Hepatocyte (in vitro differentiated cells): ENCODE results near the gene BBS9. TPM values are rescaled to one million over a fixed set of nuclear protein-coding genes. Genes with fewer than 3 reads are reported as not detected.

Source experiments
- DNase-seq: peaks from one replicate; pipeline ENCODE4 v3.0.0-alpha.2; 2016; ENCODE audit warnings: low spot score
- H2AFZ ChIP-seq: fragments of 200-600 bp; sonication (generic); 2 replicates; pipeline ENCODE4 v1.6.0; 2016; ENCODE audit warnings: antibody characterized with exemption, mild to moderate bottlenecking
- H3K27ac ChIP-seq: fragments of 200-600 bp; sonication (generic); 2 replicates; pipeline ENCODE4 v1.5.1; 2016; ENCODE audit warnings: mild to moderate bottlenecking
- H3K27me3 ChIP-seq: fragments of 200-600 bp; sonication (generic); 2 replicates; pipeline ENCODE4 v1.6.1; 2016
- H3K36me3 ChIP-seq: fragments of 200-600 bp; sonication (generic); replicated peaks from 2 replicates; pipeline ENCODE4 v1.5.1; 2016; ENCODE audit warnings: low read depth; ENCODE audit not compliant: insufficient read depth
- H3K4me1 ChIP-seq: fragments of 200-600 bp; sonication (generic); 2 replicates; pipeline ENCODE4 v1.5.1; 2016; ENCODE audit warnings: mild to moderate bottlenecking, moderate library complexity; ENCODE audit not compliant: insufficient read depth
- H3K4me2 ChIP-seq: fragments of 200-600 bp; sonication (generic); 2 replicates; pipeline ENCODE4 v1.6.0; 2016
- H3K4me3 ChIP-seq: fragments of 200-600 bp; sonication (generic); 2 replicates; pipeline ENCODE4 v1.5.1; 2016; ENCODE audit warnings: mild to moderate bottlenecking
- H3K79me2 ChIP-seq: fragments of 200-600 bp; sonication (generic); 2 replicates; pipeline ENCODE4 v1.6.0; 2017; ENCODE audit warnings: mild to moderate bottlenecking
- H3K9me2 ChIP-seq: fragments of 200-600 bp; sonication (generic); replicated peaks from 2 replicates; pipeline ENCODE4 v1.6.0; 2017; ENCODE audit warnings: mild to moderate bottlenecking; ENCODE audit not compliant: insufficient read depth
- H3K9me3 ChIP-seq: fragments of 200-600 bp; sonication (generic); 2 replicates; pipeline ENCODE4 v1.5.1; 2016; ENCODE audit warnings: low read depth, mild to moderate bottlenecking
- H4K20me1 ChIP-seq: fragments of 200-600 bp; sonication (generic); 2 replicates; pipeline ENCODE4 v1.6.0; 2016; ENCODE audit warnings: mild to moderate bottlenecking; ENCODE audit not compliant: insufficient read depth, poor library complexity, severe bottlenecking
- CTCF ChIP-seq: fragments of 200-600 bp; sonication (generic); IDR thresholded peaks from 2 replicates; pipeline ENCODE4 v1.5.1; 2016; ENCODE audit warnings: antibody characterized with exemption, mild to moderate bottlenecking; ENCODE audit not compliant: poor library complexity
- EZH2 ChIP-seq: fragments of 200-600 bp; sonication (generic); IDR thresholded peaks from 2 replicates; pipeline ENCODE4 v1.6.1; 2016; ENCODE audit warnings: antibody characterized with exemption, mild to moderate bottlenecking, borderline replicate concordance
- EZH2phosphoT487 ChIP-seq: fragments of 200-600 bp; sonication (generic); IDR thresholded peaks from one replicate; pipeline ENCODE4 v1.6.1; 2018; ENCODE audit warnings: antibody characterized with exemption, mild to moderate bottlenecking, low read depth, moderate library complexity; ENCODE audit not compliant: unreplicated experiment, severe bottlenecking
- WGBS: methylation state at CpG from one replicate; pipeline ENCODE4 v1.1.6; 2016; ENCODE audit warnings: low lambda C conversion rate; ENCODE audit errors: missing lambda C conversion rate; 5-methylcytosine and 5-hydroxymethylcytosine counted together
- polyA plus RNA-seq: library from polyadenylated mRNA; unstranded; fragments of >200 nt; fragmentation: Nextera tagmentation; extraction: Ambion mirVana; gene quantifications from 2 replicates; pipeline ENCODE4 v1.2.1, GENCODE V29; 2016
- total RNA-seq: library from RNA; depleted of rRNA; stranded (reverse); fragments of >200 nt; gene quantifications from 2 replicates; pipeline ENCODE4 v1.2.3, GENCODE V29; 2014

Gene BBS9
- total and polyA plus RNA-seq, 2 experiments from 2014 or later: 10.1 to 12.3 TPM

GRCh38 chr7:33310546-33310945, 181.2 kb downstream of the BBS9 start:
- H3K79me2 ChIP-seq: no peaks in the 10 kb centered on the region
- H3K4me2 ChIP-seq: no peak overlapping the region
- H3K9me3 ChIP-seq: no peaks in the 10 kb centered on the region
- no peaks in the 10 kb centered on the region for H3K27me3 ChIP-seq
- no peak for TF ChIP-seq EZH2
- TF ChIP-seq EZH2phosphoT487: no peak
- TF ChIP-seq CTCF: no peak
- no peak overlapping the region for H3K4me3 ChIP-seq
- no peaks in the 10 kb centered on the region for H3K4me1 ChIP-seq
- DNase-seq: no peak
- H3K36me3 ChIP-seq: no peaks in the 10 kb centered on the region
- 85% methylated on average over 1 of the region's 1 CpG for WGBS
- no peaks in the 10 kb centered on the region for H4K20me1 ChIP-seq
- no peak overlapping the region for H2AFZ ChIP-seq
- no peaks in the 10 kb centered on the region for H3K9me2 ChIP-seq
- no peak overlapping the region for H3K27ac ChIP-seq

- Histone ChIP-seq H3K9me2 (no peaks in the 10 kb centered on the region), H2AFZ (no peak overlapping the region), H3K79me2 (no peaks in the 10 kb centered on the region), H3K27ac (no peak overlapping the region), H4K20me1 (no peaks in the 10 kb centered on the region), H3K4me3 (no peak overlapping the region), H3K36me3 (no peaks in the 10 kb centered on the region), H3K27me3 (no peaks in the 10 kb centered on the region), H3K4me2 (no peak overlapping the region), H3K9me3 (no peaks in the 10 kb centered on the region), H3K4me1 (no peaks in the 10 kb centered on the region)
- TF ChIP-seq CTCF (no peak), EZH2phosphoT487 (no peak), EZH2 (no peak)
- DNase-seq: no peak
- 93% methylated on average over 4 of the region's 4 CpGs for WGBS
Observed at GRCh38 chr7:33325754-33326484, 196.6 kb downstream of the BBS9 start.

GRCh38 chr7:33326485-33326848, 197.1 kb downstream of the BBS9 start:
- no peak overlapping the region for H2AFZ ChIP-seq
- H3K4me3 ChIP-seq: no peak overlapping the region
- no peaks in the 10 kb centered on the region for H3K27me3 ChIP-seq
- no peaks in the 10 kb centered on the region for H4K20me1 ChIP-seq
- H3K79me2 ChIP-seq: no peaks in the 10 kb centered on the region
- 90% methylated on average over 3 of the region's 3 CpGs for WGBS
- no peaks in the 10 kb centered on the region for H3K36me3 ChIP-seq
- no peak overlapping the region for H3K27ac ChIP-seq
- H3K9me2 ChIP-seq: no peaks in the 10 kb centered on the region
- no peaks in the 10 kb centered on the region for H3K9me3 ChIP-seq
- DNase-seq: no peak
- TF ChIP-seq EZH2phosphoT487: no peak
- TF ChIP-seq CTCF: no peak
- TF ChIP-seq EZH2: no peak
- no peak overlapping the region for H3K4me2 ChIP-seq
- no peaks in the 10 kb centered on the region for H3K4me1 ChIP-seq
